NB4 (cell line): ENCODE measurements around the gene NUMB.

ENCODE experiments used
- CTCF ChIP-seq: IDR thresholded peaks from one replicate; pipeline ENCODE4 v1.5.1; 2012; ENCODE audit warnings: low read depth, low read length
- MAX ChIP-seq: IDR thresholded peaks from 2 replicates; pipeline ENCODE4 v1.6.1; 2011; ENCODE audit warnings: low read depth, low read length
- POLR2A ChIP-seq: IDR thresholded peaks from 2 replicates; pipeline ENCODE4 v1.6.1; 2011; ENCODE audit warnings: mild to moderate bottlenecking; ENCODE audit not compliant: insufficient read length; ENCODE audit errors: extremely low read depth

- TF ChIP-seq CTCF (no peak), MAX (no peak), POLR2A (no peak)
Measured at GRCh38 chr14:73372529-73372928, 85.8 kb downstream of the NUMB start.
